ENCODE measurements around the gene KDM5B.

The KDM5B gene

DNA sequence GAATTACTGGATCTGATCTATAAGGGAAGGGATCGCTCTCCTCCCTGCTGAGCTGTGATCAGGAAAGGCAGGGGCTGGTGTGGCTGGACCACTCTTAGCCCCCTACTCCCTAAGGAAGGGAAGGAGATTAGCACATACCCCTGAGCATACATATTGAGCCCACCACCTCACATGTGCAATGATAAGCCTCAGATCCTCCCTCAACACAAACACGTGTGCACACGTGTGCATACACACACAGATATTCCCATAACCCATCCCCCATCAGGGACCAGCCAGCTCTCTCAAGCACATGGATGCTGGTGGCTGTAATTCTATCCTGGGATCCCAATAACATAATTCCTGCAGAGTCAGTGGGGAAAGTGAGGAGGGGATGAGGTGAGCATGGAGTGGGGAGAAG lies 119.1 kb downstream of the KDM5B start:
- in situ Hi-C loops (cut with HindIII; ENCODE audit: low sequenced_read_pairs): no loop called here

DNA sequence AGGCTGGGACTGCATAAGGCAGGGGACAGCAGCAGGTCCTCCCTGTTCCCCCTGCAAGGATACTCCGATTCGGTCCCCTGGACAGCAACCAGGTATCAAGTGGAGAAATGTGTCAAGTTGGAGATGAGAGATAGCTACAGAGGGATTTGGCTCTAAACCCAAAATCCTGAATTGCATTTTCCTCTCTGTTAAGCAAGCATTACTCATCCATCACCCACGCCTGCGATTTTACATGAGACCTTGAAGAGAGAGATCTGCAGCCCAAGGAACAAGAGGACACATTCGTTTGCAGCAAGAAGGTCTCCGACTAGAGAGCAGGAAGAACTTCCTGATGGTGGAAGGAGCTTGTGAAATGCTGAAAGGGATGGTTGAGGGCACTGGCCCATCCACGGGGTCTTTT lies 119.8 kb downstream of the KDM5B start:
- in situ Hi-C loops (cut with HindIII; ENCODE audit: low sequenced_read_pairs): no loop called here

DNA sequence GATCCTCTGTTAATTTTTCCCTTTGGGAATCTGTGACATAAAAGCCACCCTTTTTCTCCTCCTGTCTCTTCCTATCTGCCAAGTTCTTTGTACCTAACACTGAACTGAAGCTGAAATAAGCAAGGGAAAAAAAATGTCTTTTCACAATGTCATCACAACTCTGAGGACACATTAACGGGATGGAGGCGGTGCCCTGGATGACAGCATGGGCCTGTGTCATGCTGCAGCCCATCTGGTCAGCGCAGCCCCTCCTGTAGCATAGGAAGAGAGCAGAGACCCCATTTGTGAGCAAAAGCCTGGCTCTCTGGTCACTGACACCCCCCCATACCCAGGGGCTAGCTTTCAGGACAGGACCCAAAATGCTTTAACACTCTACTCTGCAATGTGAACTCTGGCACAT lies 120.4 kb downstream of the KDM5B start:
- in situ Hi-C loops (cut with HindIII; ENCODE audit: low sequenced_read_pairs): no loop called here

DNA sequence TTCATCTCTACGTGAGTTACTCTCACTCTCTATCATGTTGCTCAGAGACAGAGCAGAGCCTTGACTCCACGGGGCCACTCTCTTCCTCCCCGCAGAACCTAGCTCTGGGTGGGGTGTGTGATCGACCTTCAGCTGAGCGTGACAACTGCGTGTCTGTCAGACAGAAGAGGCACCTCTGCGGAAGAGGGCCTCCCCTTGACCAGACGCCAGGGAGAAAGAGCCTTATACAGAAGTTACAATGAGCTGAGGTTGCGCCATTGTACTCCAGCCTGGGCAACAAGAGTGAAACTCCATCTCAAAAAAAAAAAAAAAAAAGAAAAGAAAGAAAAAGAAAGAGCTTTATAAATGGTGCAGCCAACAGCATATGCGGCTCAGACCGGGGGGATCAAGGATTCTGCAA lies 120.9 kb downstream of the KDM5B start:
- in situ Hi-C loops (cut with HindIII; ENCODE audit: low sequenced_read_pairs): no loop called here

DNA sequence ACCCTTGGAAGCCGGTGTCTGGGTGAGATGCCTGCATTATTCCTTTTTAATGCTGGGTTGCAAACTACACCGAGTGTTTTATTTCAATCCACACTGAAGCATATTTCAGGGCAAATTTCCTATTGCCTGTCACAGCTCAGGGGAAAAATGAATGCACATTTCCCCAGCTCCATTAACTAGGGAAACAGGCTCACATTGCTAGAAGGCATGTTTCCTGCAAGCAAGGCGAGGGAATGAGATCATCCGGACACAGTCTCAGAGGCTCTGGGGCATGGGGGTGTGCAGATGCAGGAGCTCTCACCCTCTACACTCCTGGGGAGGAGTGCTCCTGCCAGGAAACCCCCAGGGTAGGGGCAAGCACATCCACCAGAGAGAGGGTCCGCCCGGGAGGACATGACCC lies 122.6 kb downstream of the KDM5B start:
- in situ Hi-C loops (cut with HindIII; ENCODE audit: low sequenced_read_pairs): no loop called here

DNA sequence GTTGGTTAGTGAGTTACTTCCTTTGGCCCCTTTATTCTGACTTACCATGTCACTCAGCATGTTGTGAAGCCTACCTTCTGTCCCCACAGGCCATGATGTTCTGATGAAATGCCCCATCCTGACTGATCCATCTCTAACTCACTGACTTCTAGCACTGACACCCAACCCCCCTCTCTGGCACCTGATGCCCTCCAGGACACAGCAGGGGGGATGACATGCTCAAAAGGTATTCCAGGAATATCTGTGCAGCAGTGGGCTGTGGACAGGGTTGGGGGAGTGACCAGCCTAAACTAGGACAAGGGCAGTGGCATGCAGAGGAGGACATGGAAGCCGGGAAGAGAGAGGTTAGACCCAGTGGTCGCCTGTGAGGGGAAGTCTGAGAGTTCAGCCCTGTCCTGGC lies 123.5 kb downstream of the KDM5B start:
- in situ Hi-C loops (cut with HindIII; ENCODE audit: low sequenced_read_pairs): no loop called here

DNA sequence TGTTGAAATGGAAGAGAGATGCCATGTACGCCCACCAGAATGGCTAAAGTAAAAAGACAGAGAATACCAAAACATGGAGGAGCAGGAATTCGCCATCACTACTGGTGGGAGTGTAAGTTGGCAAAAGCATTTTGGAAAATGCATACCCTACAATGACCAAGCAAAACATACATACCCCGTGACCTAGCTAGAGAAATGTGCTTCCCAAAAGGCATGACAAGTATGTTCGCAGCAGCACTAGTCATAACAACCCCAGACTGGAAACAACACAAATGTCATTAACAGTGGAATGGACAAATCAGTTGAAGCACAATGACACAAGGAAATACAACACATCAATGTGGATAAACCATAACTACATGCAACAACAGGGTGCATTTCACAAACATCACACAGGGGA lies 125.2 kb downstream of the KDM5B start:
- in situ Hi-C loops (cut with HindIII; ENCODE audit: low sequenced_read_pairs): no loop called here

DNA sequence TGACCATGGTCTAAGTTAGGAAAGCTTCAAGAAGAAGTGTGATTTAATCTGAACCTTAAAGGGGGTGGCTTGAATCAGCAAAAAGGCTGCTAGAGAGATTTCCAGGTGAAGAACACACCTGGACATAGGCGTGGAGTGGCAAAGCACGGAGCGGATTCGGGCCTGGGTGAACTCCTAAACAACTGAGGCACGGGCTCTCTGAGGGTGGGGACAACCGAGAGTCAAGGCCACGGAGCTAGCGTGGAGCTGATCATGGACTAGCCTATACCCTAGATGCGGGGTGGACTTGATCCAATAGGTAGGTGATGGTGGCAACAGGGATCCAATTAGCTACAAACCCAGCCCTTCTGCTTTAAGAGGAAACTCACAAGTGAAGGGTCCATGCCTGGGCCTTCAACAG lies 125.7 kb downstream of the KDM5B start:
- in situ Hi-C loops (cut with HindIII; ENCODE audit: low sequenced_read_pairs): no loop called here

DNA sequence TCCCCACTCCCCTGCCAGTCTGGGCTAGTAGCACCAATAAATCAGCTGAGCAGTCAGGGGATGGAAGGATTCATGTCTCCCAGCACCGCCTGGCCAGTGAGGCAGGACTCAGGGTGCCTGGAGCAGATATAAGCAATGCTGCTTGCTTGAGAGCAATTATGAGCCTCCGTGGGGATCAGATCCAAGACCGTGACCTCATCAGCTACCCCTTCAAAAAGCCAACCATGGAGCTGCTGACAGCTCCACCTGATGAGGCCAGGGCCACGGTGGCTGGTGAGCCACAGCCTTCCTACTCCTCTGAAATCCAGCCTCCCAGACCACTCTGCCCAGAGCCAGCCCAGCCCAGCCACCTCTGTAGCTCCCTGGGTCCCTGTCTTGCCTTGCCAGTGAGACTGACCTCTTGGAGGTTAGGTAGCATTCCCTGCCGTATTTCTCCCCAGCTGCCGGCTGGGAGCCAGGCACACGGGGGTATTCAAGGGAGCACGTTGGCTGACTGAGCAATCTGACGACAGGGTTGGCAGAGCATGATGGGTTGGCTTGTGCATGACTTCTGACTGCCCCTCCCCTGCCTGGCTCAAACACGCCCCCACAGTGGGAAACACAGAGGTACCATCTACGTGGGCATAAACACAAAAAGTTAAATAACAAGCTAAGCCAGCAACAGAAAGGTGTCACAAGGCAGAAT lies 126.3 kb downstream of the KDM5B start:
- in situ Hi-C loops (cut with HindIII; ENCODE audit: low sequenced_read_pairs): no loop called here

DNA sequence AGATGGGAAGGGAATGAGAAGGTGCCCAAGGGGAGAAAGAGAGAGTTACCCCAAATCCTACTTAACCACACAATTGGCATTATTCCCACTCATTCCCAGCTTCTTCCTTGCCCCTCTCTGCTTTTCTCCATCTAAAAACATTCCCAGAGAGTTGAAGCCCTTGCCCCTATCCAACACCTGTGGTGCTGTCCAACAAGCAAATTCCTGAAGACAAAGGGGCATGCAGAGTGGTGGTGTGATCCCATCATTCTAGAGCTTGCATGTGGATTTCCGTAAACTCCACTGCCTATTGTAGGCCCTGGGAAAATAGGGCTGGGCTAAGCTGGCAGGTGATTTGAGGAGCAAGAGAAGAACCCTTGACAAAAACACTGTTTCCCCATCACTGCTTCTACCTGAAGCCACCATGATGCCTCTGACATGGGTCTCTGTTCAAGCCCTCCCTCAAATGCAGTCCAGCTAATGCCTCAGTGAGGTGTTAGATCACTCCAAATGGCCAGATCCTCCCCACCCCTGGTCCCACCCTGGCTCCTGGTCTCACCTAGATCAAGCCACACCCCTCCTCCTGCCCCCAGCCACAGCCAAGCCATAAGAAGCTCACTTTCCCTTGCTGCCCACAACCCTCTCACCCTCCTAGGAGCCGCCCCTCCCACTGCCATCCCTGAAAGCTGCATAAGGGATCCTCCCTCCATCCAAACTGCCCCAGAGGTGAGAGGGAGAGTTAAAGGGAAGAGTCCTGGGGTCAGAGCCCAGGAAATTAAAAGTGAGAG lies 127.5 kb downstream of the KDM5B start:
- in situ Hi-C loops (cut with HindIII; ENCODE audit: low sequenced_read_pairs): no loop called here

DNA sequence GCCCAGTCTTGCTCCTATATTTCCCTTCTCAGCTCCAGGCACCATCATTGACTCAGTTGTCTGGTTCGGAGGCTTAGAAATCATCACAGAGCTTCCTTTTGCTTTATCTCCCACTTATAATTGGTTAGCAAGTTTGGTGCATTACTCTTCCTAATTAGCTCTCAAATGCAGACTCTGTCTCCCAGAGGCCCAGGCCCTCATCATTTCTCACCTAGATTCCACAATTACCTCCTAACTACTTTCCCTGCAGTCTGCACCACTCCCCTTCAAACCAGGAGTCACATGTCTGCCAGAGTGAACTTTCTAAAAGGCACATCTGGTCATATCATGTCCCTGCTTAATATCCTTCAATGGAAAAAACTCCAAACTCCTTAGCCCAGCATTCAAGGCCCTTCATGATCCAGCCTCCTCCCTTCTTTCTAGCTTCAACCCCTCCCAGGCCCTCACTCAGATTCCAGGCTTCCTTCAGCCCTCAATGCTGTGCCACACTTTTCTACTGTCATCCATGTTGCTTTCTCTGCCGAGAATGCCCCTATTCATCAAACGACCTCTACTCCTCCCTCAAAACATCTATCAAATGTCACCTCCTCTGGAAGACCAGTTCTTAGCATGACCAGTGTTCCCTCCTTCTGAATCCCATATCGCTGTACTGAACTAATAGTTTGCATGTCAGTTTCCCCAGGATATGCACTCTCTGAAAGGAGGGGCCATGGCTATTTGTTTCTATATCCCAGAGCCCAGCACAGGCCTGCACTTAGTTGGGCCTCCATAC lies 128.6 kb downstream of the KDM5B start:
- in situ Hi-C loops (cut with HindIII; ENCODE audit: low sequenced_read_pairs): no loop called here

DNA sequence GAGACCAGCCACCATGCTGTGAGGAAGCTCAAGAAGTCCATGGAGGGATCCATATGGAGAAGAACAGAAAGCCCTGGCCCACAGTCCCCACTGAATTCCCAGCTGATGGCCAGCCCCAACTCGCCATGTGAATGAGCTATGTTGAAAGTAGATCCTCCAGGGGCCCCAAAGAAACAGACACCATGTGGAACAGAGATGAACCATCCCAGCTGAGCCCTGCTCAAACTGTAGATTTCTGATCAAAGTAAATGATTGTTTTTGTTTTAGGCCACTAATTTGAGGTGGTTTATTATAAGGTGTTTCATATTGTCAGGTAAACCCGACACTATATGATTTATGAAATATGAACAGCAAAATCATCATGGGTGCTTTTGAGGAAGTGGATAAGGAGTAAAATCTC lies 130.8 kb downstream of the KDM5B start:
- in situ Hi-C loops (cut with HindIII; ENCODE audit: low sequenced_read_pairs): no loop called here

All from endothelial cell of hepatic sinusoid (primary cell).